CD8-positive, alpha-beta memory T cell (primary cell): ENCODE measurements around the gene ATP13A3. TPM values are rescaled to one million over a fixed set of nuclear protein-coding genes. Genes with fewer than 3 reads are reported as not detected.

Experiments
- CTCF ChIA-PET: fragments of 350-600 bp; sonication (Branson Sonifier 250); formaldehyde crosslinking; loops from one replicate; lab custom pipeline; 2021; ENCODE audit warnings: antibody characterized with exemption; lab: Charles Lee
- POLR2A ChIA-PET: fragments of 350-600 bp; sonication (Branson Sonifier 250); formaldehyde crosslinking; loops from one replicate; lab custom pipeline; 2021; ENCODE audit warnings: antibody characterized with exemption; lab: Charles Lee
- DNase-seq, 5 donors: peaks; one replicate each; pipeline versions ENCODE4 v3.0.0 to v3.0.0-alpha.2; 2020 to 2022; ENCODE audit warnings: mixed read lengths in 1 of 5
- H3K27ac ChIP-seq: one replicate; pipeline ENCODE4 v1.7.0; 2013; ENCODE audit warnings: low read depth, mild to moderate bottlenecking, low read length, moderate library complexity
- H3K27me3 ChIP-seq: 2 replicates; pipeline ENCODE4 v1.7.0; 2013; ENCODE audit warnings: low read length, mild to moderate bottlenecking; ENCODE audit not compliant: insufficient read depth, poor library complexity, severe bottlenecking
- H3K36me3 ChIP-seq: 2 replicates; pipeline ENCODE4 v1.7.0; 2013; ENCODE audit warnings: mild to moderate bottlenecking, low read length, moderate library complexity; ENCODE audit not compliant: insufficient read depth
- H3K4me1 ChIP-seq: 2 replicates; pipeline ENCODE4 v1.7.0; 2013; ENCODE audit warnings: mild to moderate bottlenecking, low read length, moderate library complexity; ENCODE audit not compliant: insufficient read depth
- H3K4me3 ChIP-seq: 2 replicates; pipeline ENCODE4 v1.7.0; 2013; ENCODE audit warnings: mild to moderate bottlenecking, low read length
- H3K9me3 ChIP-seq: 2 replicates; pipeline ENCODE4 v1.7.0; 2013; ENCODE audit warnings: mild to moderate bottlenecking, low read length
- H3K27ac Mint-ChIP-seq, 8 donors: one replicate each; pipeline ENCODE4 v1.8.0; 2020 to 2021; ENCODE audit warnings: mixed read lengths in 8 of 8, mild to moderate bottlenecking in 6 of 8, inconsistent platforms in 3 of 8, moderate library complexity in 3 of 8
- H3K27me3 Mint-ChIP-seq, 2 donors: one replicate each; pipeline ENCODE4 v1.8.0; 2020 to 2021; ENCODE audit warnings: mixed read lengths in 2 of 2, mild to moderate bottlenecking in 1 of 2, moderate library complexity in 1 of 2
- H3K36me3 Mint-ChIP-seq, 3 donors: one replicate each; pipeline ENCODE4 v1.8.0; 2020 to 2021; ENCODE audit warnings: mixed read lengths in 3 of 3, inconsistent platforms in 1 of 3, mild to moderate bottlenecking in 1 of 3
- H3K4me1 Mint-ChIP-seq, 3 donors: one replicate each; pipeline ENCODE4 v1.8.0; 2020 to 2021; ENCODE audit warnings: mixed read lengths in 3 of 3, inconsistent platforms in 1 of 3, mild to moderate bottlenecking in 1 of 3
- H3K4me3 Mint-ChIP-seq, 7 donors: one replicate each; pipeline ENCODE4 v1.8.0; 2020 to 2021; ENCODE audit warnings: mixed read lengths in 7 of 7, mild to moderate bottlenecking in 6 of 7, moderate library complexity in 4 of 7, inconsistent platforms in 2 of 7
- H3K9me3 Mint-ChIP-seq, 5 donors: one replicate each; pipeline ENCODE4 v1.8.0; 2020 to 2022; ENCODE audit warnings: mixed read lengths in 5 of 5, mild to moderate bottlenecking in 3 of 5, moderate library complexity in 2 of 5, inconsistent platforms in 1 of 5
- polyA plus RNA-seq: library from polyadenylated mRNA; unstranded; fragments of 300-500 nt; fragmentation: Illumina TruSeq; gene quantifications from one replicate; pipeline ENCODE4 v1.2.3, GENCODE V29; 2021
- total RNA-seq, 2 experiments: library from RNA; stranded (reverse); gene quantifications; one replicate each; pipeline ENCODE4 v1.2.3, GENCODE V29; 2021

The ATP13A3 gene
- total and polyA plus RNA-seq, 3 experiments from 2014 or later: 10.5 to 165 (median 144) TPM

DNA sequence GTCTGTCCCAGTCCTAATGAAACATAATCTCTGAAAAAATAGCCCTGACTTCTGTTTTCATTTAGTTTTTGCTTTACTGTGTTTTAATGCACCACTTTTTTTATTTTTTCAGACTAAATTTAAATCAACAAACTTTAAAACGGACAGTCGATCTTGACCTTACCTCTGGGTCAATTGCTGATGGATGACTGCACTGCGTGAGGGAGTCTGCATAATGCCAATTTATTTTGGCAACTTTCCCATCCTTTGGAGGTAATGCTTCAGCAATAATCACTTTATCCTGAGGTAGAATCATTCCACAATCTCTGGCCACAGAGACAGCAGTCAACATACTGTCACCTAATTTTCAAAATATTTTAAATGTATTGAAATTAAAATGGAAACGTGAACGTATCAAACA is 55.2 kb downstream of the ATP13A3 start:
- Histone ChIP-seq H3K9me3 (no peaks in the 10 kb centered on the region), H3K4me3 (no peak overlapping the region), H3K4me1 (no peaks in the 10 kb centered on the region), H3K27ac (no peak overlapping the region), H3K27me3 (no peaks in the 10 kb centered on the region), H3K36me3 (peaks cover 39% of the 10 kb centered on the region)
- Mint-ChIP-seq H3K9me3 (no peaks in the 10 kb centered on the region), H3K4me3 (no peak overlapping the region), H3K36me3 (peaks cover 9 to 87% (median 32%) of the 10 kb centered on the region in 3 donors), H3K27ac (no peak overlapping the region), H3K27me3 (no peaks in the 10 kb centered on the region), H3K4me1 (peaks cover 0 to 2% (median 0%) of the 10 kb centered on the region in 3 donors)
- ChIA-PET CTCF (no interaction called here), POLR2A (no interaction called here)
- DNase-seq: no peak

DNA sequence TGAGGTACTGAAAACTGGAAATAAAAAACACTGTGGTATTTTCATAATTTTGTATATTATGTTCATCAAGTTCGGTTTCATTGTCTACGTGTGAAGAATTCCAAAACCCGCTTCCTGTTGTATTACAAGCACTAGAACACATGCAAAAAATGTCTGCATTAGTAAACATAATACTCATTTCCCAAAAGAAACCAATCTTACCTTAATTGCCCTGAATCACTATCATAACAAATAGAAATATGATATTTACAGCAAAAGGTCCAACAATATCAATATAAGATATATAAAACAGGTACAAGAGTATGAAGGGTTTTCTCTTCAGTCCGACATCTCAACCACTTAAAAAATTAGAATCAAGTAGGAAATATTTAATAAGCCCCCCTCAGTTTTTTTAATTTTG is 61.4 kb downstream of the ATP13A3 start:
- no peaks in the 10 kb centered on the region for H3K9me3 ChIP-seq
- no peak for DNase-seq
- Mint-ChIP-seq H3K27me3 (no peaks in the 10 kb centered on the region), H3K4me1 (no peaks in the 10 kb centered on the region), H3K9me3 (no peaks in the 10 kb centered on the region), H3K27ac (no peak overlapping the region), H3K36me3 (peaks cover 7 to 74% (median 24%) of the 10 kb centered on the region in 3 donors), H3K4me3 (no peak overlapping the region)
- no peak overlapping the region for H3K27ac ChIP-seq
- CTCF ChIA-PET: no interaction called here
- POLR2A ChIA-PET: no interaction called here
- no peaks in the 10 kb centered on the region for H3K27me3 ChIP-seq
- peaks cover 9% of the 10 kb centered on the region for H3K36me3 ChIP-seq
- H3K4me1 ChIP-seq: no peaks in the 10 kb centered on the region
- no peak overlapping the region for H3K4me3 ChIP-seq

DNA sequence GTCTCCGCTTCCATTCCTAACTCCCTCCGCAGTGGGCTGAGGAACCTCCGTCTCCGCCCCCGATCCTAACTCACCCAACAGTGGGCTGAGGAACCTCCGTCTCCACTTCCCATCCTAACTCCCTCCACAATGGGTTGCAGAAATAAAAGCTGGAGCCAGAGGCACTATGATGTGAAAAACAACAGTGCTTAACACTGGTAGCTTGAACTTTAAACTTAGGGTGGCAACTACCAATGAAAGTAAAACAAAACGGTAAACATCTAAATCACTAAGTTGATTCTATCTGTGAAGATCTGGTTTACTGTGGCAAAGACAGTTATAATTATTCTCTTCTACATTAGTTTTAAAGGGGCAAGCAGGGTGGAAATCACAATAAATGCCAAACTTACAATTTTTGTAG is 61.8 kb downstream of the ATP13A3 start:
- H3K9me3 Mint-ChIP-seq: no peaks in the 10 kb centered on the region
- no peak overlapping the region for H3K4me3 Mint-ChIP-seq
- H3K36me3 Mint-ChIP-seq: peaks cover 7 to 71% (median 24%) of the 10 kb centered on the region in 3 donors
- DNase-seq: no peak
- Histone ChIP-seq H3K9me3 (no peaks in the 10 kb centered on the region), H3K27me3 (no peaks in the 10 kb centered on the region), H3K27ac (no peak overlapping the region), H3K4me3 (no peak overlapping the region), H3K4me1 (no peaks in the 10 kb centered on the region), H3K36me3 (peaks cover 6% of the 10 kb centered on the region)
- CTCF ChIA-PET: no interaction called here
- POLR2A ChIA-PET: no interaction called here
- H3K27me3 Mint-ChIP-seq: no peaks in the 10 kb centered on the region
- H3K4me1 Mint-ChIP-seq: no peaks in the 10 kb centered on the region
- no peak overlapping the region for H3K27ac Mint-ChIP-seq

DNA sequence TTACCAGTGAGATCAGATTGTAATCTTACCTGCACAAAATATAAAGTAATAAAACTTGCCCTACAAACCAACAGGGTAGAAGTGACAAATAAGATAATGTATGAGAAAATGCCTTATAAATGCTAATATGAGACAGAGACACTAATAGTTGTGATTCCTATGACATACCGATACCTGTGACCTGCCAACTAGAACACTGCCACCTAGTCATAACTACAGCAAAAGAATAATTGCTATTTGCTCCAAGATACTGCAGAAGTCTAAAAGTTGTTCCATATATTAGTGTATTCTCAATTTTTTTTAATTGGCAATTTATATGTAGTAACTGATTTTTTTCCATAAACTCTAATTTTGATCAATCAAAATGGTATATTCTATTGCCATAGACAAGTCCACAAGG is 62.4 kb downstream of the ATP13A3 start:
- no peak overlapping the region for H3K27ac ChIP-seq
- Mint-ChIP-seq H3K27ac (no peak overlapping the region), H3K36me3 (peaks cover 7 to 69% (median 21%) of the 10 kb centered on the region in 3 donors), H3K4me3 (no peak overlapping the region), H3K27me3 (no peaks in the 10 kb centered on the region), H3K9me3 (no peaks in the 10 kb centered on the region), H3K4me1 (no peaks in the 10 kb centered on the region)
- H3K9me3 ChIP-seq: no peaks in the 10 kb centered on the region
- H3K36me3 ChIP-seq: peaks cover 3% of the 10 kb centered on the region
- no peak for DNase-seq
- no peaks in the 10 kb centered on the region for H3K4me1 ChIP-seq
- H3K4me3 ChIP-seq: no peak overlapping the region
- POLR2A ChIA-PET: no interaction called here
- CTCF ChIA-PET: no interaction called here
- no peaks in the 10 kb centered on the region for H3K27me3 ChIP-seq

DNA sequence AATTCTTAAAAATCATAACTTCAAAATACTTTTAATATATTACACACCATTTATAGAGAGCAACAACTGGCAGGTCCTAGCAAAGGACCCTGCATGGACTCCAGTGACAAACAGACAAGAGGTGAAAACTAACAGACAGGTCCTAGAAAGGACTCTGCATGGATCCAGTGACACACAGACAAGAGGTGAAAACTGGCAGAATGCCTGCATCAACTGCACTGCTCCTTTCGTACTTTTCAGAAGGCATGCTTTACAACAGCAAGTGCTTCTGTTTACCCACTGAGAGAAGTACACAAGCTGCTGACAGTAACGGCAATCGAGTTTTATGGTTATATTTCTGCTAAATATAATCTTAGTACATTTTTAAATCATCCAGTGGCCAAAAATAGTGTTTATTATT is 63.5 kb downstream of the ATP13A3 start:
- no peaks in the 10 kb centered on the region for H3K27me3 ChIP-seq
- Mint-ChIP-seq H3K27ac (peak overlapping the region in 1 of 8 donors; percentile 65), H3K4me1 (no peaks in the 10 kb centered on the region), H3K27me3 (no peaks in the 10 kb centered on the region), H3K9me3 (no peaks in the 10 kb centered on the region), H3K4me3 (no peak overlapping the region), H3K36me3 (peaks cover 7 to 70% (median 19%) of the 10 kb centered on the region in 3 donors)
- H3K9me3 ChIP-seq: no peaks in the 10 kb centered on the region
- H3K36me3 ChIP-seq: peaks cover 12% of the 10 kb centered on the region
- no peaks in the 10 kb centered on the region for H3K4me1 ChIP-seq
- H3K27ac ChIP-seq: no peak overlapping the region
- no peak for DNase-seq
- CTCF ChIA-PET: no interaction called here
- no peak overlapping the region for H3K4me3 ChIP-seq
- POLR2A ChIA-PET: no interaction called here

DNA sequence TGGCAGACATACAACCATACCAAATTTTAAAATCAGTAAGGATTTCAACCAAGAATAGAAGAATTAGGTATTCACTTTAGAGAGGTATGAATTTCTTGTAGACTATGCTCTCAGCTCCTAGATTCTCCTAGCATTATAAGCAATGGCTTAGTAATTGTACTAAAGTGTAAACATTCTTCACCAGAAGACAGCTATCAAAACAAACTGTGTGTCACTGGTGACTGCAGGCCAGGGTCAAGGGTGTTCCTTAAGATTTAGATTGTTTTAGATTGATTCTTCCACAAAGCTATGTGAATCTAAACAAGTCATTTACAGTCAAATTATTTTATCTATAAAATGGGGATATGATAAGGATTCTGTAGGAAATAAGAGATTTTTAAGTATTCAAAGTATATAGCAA is 64.6 kb downstream of the ATP13A3 start:
- H3K27me3 Mint-ChIP-seq: no peaks in the 10 kb centered on the region
- H3K4me1 Mint-ChIP-seq: no peaks in the 10 kb centered on the region
- DNase-seq: no peak
- H3K27ac Mint-ChIP-seq: peak overlapping the region in 1 of 8 donors; percentile 20
- Histone ChIP-seq H3K9me3 (no peaks in the 10 kb centered on the region), H3K36me3 (peaks cover 12% of the 10 kb centered on the region), H3K27me3 (no peaks in the 10 kb centered on the region), H3K4me3 (no peak overlapping the region), H3K4me1 (no peaks in the 10 kb centered on the region), H3K27ac (no peak overlapping the region)
- CTCF ChIA-PET: interaction anchor here (0.6 kb wide), 1 partner anchor 88 kb away, joined by 4 read pairs; no protein-coding TSS in a partner anchor
- POLR2A ChIA-PET: no interaction called here
- H3K9me3 Mint-ChIP-seq: no peaks in the 10 kb centered on the region
- H3K4me3 Mint-ChIP-seq: no peak overlapping the region
- H3K36me3 Mint-ChIP-seq: peaks cover 7 to 67% (median 19%) of the 10 kb centered on the region in 3 donors

DNA sequence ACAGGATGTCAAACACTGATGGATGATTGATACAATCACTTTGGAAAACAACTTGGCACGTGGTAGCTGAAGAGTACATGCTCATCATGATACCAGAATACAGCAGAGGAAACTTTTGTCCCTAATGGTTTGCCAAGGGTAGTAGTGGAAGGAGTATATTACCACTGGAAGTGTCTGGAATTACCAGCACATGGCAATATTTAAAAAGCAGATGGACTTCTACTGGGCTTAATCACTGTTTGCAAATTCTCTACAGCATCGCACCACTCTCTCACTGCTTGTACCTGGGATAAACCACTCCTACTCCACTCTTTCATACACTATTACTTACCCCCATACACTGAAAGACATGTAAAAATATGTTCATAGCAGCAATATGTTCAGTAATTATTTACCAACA is 68.1 kb downstream of the ATP13A3 start:
- Mint-ChIP-seq H3K4me3 (no peak overlapping the region), H3K27me3 (no peaks in the 10 kb centered on the region), H3K9me3 (no peaks in the 10 kb centered on the region), H3K27ac (peak overlapping the region in 1 of 8 donors; percentile 35), H3K36me3 (peaks cover 0 to 54% (median 13%) of the 10 kb centered on the region in 3 donors), H3K4me1 (no peaks in the 10 kb centered on the region)
- no peak overlapping the region for H3K27ac ChIP-seq
- H3K9me3 ChIP-seq: no peaks in the 10 kb centered on the region
- H3K27me3 ChIP-seq: no peaks in the 10 kb centered on the region
- POLR2A ChIA-PET: no interaction called here
- CTCF ChIA-PET: no interaction called here
- no peak overlapping the region for H3K4me3 ChIP-seq
- H3K36me3 ChIP-seq: peaks cover 15% of the 10 kb centered on the region
- no peaks in the 10 kb centered on the region for H3K4me1 ChIP-seq
- DNase-seq: no peak

DNA sequence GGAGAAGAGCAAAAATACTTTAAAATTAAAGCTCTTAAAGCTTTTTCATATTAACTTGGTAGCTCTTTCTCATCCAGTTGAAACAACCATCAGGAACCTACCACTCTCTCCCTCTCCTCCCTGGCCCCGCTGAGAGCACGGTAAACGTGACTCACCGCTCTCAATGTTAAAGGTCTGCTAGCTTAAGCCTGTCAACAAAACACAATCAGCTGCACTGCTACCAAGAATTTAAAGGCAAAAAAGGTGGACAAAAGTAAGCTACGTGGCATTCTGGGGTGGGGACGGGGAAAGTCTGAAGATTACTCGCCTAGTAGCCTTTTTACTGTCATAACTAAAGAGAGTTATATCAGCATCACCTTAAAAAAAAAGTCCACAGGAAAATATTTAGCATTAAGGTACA is 79.4 kb downstream of the ATP13A3 start:
- H3K9me3 Mint-ChIP-seq: no peaks in the 10 kb centered on the region

More for the DNA sequence above, 79.4 kb downstream of the ATP13A3 start:
- H3K4me3 Mint-ChIP-seq: no peak overlapping the region
- no peaks in the 10 kb centered on the region for H3K36me3 ChIP-seq
- peaks cover 0 to 33% (median 12%) of the 10 kb centered on the region in 3 donors for H3K36me3 Mint-ChIP-seq
- H3K27me3 ChIP-seq: no peaks in the 10 kb centered on the region
- POLR2A ChIA-PET: no interaction called here
- peaks cover 0 to 7% (median 4%) of the 10 kb centered on the region in 3 donors for H3K4me1 Mint-ChIP-seq
- no peak for DNase-seq
- no peaks in the 10 kb centered on the region for H3K4me1 ChIP-seq
- H3K27ac ChIP-seq: no peak overlapping the region
- CTCF ChIA-PET: interaction anchor here (0.8 to 6.2 kb wide), 3 partner anchors 9 to 74 kb away, joined by 3 to 39 read pairs (median 3); no protein-coding TSS in a partner anchor
- H3K27me3 Mint-ChIP-seq: no peaks in the 10 kb centered on the region
- H3K4me3 ChIP-seq: no peak overlapping the region
- peak overlapping the region in 1 of 8 donors; percentile 65 for H3K27ac Mint-ChIP-seq
- H3K9me3 ChIP-seq: no peaks in the 10 kb centered on the region
